Epithelial cell of proximal tubule (primary cell): ENCODE data around the gene CMTM6. TPM values are rescaled to one million over a fixed set of nuclear protein-coding genes. Genes with fewer than 3 reads are reported as not detected.

Experiments used
- DNase-seq: peaks from one replicate; pipeline ENCODE4 v3.0.0-alpha.2; 2011; ENCODE audit warnings: low read depth
- H3K4me3 ChIP-seq: 2 replicates; pipeline ENCODE4 v1.5.1; 2011; ENCODE audit warnings: low read depth, mild to moderate bottlenecking, low read length
- total RNA-seq: library from RNA; depleted of rRNA; stranded (reverse); fragments of >200 nt; gene quantifications from 2 replicates; pipeline ENCODE4 v1.2.3, GENCODE V29; 2015
- TF ChIP-seq, protein P1 (sequence below): conservative IDR thresholded peaks from 2 replicates; pipeline ENCODE4 v1.5.1; 2012; ENCODE audit warnings: low read depth, mild to moderate bottlenecking, low read length

The CMTM6 gene
- total RNA-seq, 1 donor from 2014 or later: 73.1 TPM

DNA sequence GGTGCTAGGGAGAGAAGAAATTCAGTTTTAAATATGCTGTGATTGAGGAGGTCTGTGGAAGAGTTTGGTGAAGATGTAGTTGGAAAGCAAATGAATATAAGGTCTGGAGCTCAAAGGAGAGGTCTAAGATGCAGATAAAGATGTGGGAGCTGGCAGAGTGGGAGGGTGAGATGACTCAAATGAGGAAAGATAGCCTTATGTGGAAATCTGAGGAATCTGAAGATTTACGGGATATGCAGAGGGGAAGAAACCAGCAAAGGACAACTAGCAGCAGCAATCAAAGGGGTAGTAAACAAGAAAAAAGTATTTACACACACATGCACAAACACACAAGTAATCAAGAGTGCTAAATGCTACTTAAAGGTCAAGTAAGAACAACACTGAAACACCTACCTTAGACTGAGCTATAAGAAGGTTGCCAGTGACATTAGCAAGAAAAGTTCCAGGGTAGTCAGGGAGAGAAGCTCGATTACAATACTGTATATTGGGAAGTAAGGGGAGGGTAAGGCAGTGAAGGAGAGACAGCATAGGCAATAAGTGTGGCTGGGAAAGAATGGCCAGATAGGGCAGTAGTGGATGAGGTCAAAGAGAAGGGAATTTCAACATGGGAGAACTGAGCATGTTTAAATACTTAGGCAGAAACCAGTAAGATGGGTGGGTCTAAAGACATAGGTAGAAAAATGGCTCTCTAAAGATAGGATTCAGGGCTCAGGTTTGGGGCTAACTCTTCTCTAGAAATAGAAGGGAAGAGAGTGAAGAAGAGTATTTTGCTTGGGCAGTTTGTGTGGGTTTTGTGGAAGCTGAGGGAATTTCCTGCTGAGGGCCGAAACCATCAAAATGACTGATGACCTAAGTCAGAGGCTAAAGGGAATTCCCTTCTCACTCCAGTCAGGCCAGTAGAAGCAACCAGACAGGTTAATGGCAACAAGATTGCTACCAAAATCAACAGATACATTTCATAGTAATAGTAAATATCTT lies 8.9 kb downstream of the CMTM6 start:
- H3K4me3 ChIP-seq: no peak overlapping the region
- no peak for DNase-seq
- TF ChIP-seq, protein P1, sequence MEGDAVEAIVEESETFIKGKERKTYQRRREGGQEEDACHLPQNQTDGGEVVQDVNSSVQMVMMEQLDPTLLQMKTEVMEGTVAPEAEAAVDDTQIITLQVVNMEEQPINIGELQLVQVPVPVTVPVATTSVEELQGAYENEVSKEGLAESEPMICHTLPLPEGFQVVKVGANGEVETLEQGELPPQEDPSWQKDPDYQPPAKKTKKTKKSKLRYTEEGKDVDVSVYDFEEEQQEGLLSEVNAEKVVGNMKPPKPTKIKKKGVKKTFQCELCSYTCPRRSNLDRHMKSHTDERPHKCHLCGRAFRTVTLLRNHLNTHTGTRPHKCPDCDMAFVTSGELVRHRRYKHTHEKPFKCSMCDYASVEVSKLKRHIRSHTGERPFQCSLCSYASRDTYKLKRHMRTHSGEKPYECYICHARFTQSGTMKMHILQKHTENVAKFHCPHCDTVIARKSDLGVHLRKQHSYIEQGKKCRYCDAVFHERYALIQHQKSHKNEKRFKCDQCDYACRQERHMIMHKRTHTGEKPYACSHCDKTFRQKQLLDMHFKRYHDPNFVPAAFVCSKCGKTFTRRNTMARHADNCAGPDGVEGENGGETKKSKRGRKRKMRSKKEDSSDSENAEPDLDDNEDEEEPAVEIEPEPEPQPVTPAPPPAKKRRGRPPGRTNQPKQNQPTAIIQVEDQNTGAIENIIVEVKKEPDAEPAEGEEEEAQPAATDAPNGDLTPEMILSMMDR: no peak

DNA sequence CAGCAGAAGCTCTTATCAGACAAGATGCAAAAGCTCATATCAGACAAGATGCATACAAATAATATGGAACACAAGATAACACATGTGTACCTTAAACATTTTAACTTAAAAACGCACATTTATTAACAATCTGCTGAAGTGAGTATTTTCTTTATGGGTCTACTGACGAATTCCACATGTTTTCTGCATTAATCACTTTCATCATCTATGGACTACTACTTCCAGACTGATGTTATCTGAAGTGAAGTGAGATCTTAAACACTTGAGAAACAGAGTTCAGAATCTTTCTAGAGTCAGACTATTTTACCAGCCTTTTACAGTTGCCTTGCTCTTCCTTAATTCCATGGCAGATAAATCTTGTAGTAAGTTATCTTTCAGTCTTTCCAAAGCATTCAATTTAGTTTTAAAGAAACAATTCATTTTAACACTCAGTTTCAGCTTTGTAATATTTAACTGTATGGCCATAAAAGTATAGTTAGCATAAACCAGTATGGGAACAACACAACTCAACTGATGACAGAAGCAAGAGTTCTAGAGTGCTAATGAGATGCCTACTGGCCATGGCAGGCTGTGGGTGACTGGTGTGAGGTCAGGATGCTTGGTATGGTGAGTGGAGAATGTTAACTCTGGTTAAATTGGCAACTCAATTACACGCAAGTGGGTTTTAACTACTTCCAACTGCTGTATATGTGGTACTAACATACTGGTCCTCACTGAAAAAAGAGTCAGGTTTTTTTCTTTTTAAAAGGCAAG lies 9.8 kb downstream of the CMTM6 start:
- TF ChIP-seq, protein P1: no peak
- DNase-seq: no peak
- H3K4me3 ChIP-seq: no peak overlapping the region

DNA sequence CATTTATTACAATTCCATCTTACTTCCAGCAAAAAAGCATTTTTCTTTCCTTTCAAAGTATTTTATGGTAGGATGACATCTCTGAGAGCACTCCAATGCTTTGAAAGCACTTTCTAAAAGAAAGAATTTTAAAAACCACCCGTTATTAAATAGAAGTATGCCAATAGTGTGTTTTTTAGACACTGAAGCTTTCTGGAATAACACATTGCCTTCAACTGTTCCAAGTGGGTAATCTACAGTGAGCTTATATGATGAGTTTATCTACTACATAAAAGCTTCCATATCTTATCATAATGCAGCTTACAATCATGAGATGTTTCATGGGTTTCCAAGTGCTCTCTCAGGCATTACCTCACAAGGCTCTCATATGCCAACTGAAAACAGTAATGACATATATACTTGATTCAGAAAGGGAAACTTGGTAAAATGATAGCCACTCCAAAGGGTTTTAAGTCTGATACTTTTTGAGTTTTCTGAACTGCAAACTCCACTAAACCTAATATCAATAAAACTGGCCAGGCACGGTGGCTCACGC lies 14.1 kb downstream of the CMTM6 start:
- H3K4me3 ChIP-seq: no peak overlapping the region
- no peak for DNase-seq
- TF ChIP-seq, protein P1: no peak

DNA sequence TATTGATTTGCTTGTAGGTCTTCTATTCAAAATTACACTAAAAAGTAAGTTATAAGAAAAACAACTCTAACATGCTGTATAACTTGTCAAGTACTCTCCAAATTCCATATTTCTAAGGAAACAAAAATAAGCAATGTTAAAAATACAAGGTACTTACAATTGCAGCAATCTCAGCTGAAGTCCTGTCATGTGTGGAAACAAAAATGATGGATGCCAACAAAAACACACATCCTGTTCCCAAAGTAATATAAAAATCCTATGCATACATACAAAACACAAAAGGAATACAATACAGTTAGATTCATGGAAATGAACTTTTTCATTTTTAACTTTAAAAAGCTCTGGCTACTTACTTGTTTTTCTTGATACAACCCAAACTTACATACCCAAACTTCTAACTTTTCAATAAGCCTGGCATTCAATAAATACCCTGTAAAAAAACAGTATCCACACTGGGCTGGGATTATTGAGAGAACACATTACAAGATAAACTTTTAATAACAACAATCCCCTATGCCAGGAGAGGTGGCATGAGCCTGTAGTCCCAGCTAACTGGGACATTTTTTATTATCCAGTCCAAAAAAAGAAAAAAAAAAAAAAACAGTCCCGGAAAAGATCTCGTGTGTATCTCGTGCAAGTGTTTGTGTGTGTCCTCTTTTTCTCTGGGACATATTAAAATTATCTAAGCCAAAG lies 14.7 kb downstream of the CMTM6 start:
- H3K4me3 ChIP-seq: no peak overlapping the region
- TF ChIP-seq, protein P1: no peak
- no peak for DNase-seq

DNA sequence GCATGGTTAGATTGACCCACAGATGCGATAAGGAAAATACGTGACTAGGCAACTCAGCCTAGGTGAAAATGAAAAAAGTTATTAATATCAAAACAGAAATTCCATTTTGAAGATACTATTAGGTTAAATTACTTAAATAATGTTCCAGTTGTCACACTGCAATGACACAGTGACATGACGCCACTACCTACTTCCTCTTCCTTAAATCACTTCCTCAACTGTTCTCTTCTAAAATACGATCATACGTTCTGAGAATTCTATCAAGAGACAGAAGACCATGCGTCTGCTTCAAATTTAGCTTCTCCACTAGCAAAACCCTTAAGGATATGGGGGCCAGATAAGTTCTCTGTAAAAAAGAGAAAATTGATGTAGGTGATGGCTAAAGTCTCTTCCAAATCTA lies 18.2 kb downstream of the CMTM6 start:
- no peak for DNase-seq
- TF ChIP-seq, protein P1: no peak
- no peak overlapping the region for H3K4me3 ChIP-seq

DNA sequence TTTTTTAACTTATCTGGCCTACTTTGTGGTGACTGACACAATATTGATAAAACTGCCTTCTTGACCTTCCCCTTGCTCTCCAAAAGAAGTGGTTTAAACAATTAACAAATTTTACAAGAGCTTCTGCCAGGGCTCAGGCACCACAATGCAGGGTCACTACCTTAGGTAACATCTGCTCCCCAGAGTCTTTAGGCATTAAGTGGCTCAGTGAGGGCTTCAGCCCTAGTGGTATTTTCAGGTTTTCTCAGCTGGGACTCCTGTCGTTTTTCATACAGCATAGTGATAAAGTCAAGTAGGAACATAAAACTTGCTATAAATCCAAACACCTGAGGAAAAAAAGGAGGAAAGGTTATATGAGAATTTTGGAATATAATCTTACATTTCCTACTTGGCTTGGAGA lies 18.9 kb downstream of the CMTM6 start:
- TF ChIP-seq, protein P1: no peak
- H3K4me3 ChIP-seq: no peak overlapping the region
- no peak for DNase-seq
